Measurements from ENCODE around the gene MAP3K8. TPM values are rescaled to one million over a fixed set of nuclear protein-coding genes. Genes with fewer than 3 reads are reported as not detected.

The MAP3K8 gene
- total and polyA plus RNA-seq, 10 of the 15 experiments (the other 5 are each of a cell fraction or from before 2014, with no cell fraction given): 25.5 to 115 (median 40.2) TPM

GRCh38 chr10:30387646-30388243 is 46.2 kb upstream of the MAP3K8 start:
- Histone ChIP-seq H3K4me3 (no peak overlapping the region), H3K9me3 (replicated peaks; ENCODE audit: control insufficient read depth, insufficient read depth, low read length) (no peaks in the 10 kb centered on the region), H2AFZ (ENCODE audit: control insufficient read depth, low read depth, low read length) (no peak overlapping the region), H3K79me2 (ENCODE audit: control insufficient read depth, insufficient read depth, low read length) (no peaks in the 10 kb centered on the region), H3K27ac (ENCODE audit: control insufficient read depth, insufficient read depth) (no peak overlapping the region), H4K20me1 (ENCODE audit: control insufficient read depth, insufficient read depth) (no peaks in the 10 kb centered on the region), H3K4me2 (ENCODE audit: control insufficient read depth, insufficient read depth) (no peak overlapping the region), H3K36me3 (ENCODE audit: control insufficient read depth in 2 of 2, insufficient read depth in 2 of 2, low read length in 1 of 2) (no peaks in the 10 kb centered on the region), H3K27me3 (replicated peaks in 1 of 2; ENCODE audit: control insufficient read depth in 2 of 2, insufficient read depth in 2 of 2, low read length in 1 of 2) (no peaks in the 10 kb centered on the region), H3K4me1 (ENCODE audit: control insufficient read depth, insufficient read depth, low read length) (no peaks in the 10 kb centered on the region), H3K9ac (ENCODE audit: control insufficient read depth, insufficient read depth, low read length) (no peak overlapping the region)
- no TSS peak for BruUV-seq (replicated peaks)
- WGBS (ENCODE audit: insufficient coverage, insufficient replicate concordance, low lambda C conversion rate, missing lambda C conversion rate): 23% methylated on average over 3 of the region's 3 CpGs
- intact Hi-C loops (cut with micrococcal nuclease; ENCODE audit: unreplicated experiment) (no loop called here), in situ Hi-C loops (cut with MboI) (no loop called here)
- no peak for ATAC-seq
- FAIRE-seq: no peak
- no peak for DNase-seq (ENCODE audit: low read depth, low spot score)
- CTCF ChIA-PET: interaction anchor here (1.6 to 9.5 kb wide), 3 partner anchors 194 to 252 kb away, joined by 5 to 221 read pairs (median 7); no protein-coding TSS in a partner anchor
- POLR2A ChIA-PET: no interaction called here
- TF ChIP-seq BRCA1 (IDR thresholded peaks at IDR 0.05; ENCODE audit: low read depth, low read length) (no peak), BCL11A (IDR thresholded peaks at IDR 0.05; ENCODE audit: low read depth, low read length) (no peak), EED (IDR thresholded peaks at IDR 0.05; ENCODE audit: low read depth) (no peak), BHLHE40 (IDR thresholded peaks at IDR 0.05; ENCODE audit: borderline replicate concordance in 1 of 2, low read depth in 2 of 2, low read length in 1 of 2) (no peak)
- RAD21 ChIA-PET (ENCODE audit: unreplicated experiment): interaction anchor here (1.0 kb wide), 1 partner anchor 204 kb away, joined by 3 read pairs; no protein-coding TSS in a partner anchor
- SMC1A ChIA-PET (ENCODE audit: uncharacterized antibody, unreplicated experiment): interaction anchor here (1.2 to 2.8 kb wide), 2 partner anchors 153 to 203 kb away, joined by 3 to 14 read pairs; no protein-coding TSS in a partner anchor

GRCh38 chr10:30389543-30389942 is 44.4 kb upstream of the MAP3K8 start:
- H4K20me1 ChIP-seq (ENCODE audit: control insufficient read depth, insufficient read depth): no peaks in the 10 kb centered on the region
- 14% methylated on average over 1 of the region's 1 CpG for WGBS (ENCODE audit: insufficient coverage, insufficient replicate concordance, low lambda C conversion rate, missing lambda C conversion rate)
- DNase-seq (ENCODE audit: low read depth, low spot score) (no peak), FAIRE-seq (no peak), ATAC-seq (no peak)
- no peak overlapping the region for H3K4me2 ChIP-seq (ENCODE audit: control insufficient read depth, insufficient read depth)
- TF ChIP-seq KLF5 (IDR thresholded peaks at IDR 0.05; ENCODE audit: partially characterized antibody): no peak
- in situ Hi-C loops (cut with MboI): no loop called here
- H3K36me3 ChIP-seq (ENCODE audit: control insufficient read depth in 2 of 2, insufficient read depth in 2 of 2, low read length in 1 of 2): no peaks in the 10 kb centered on the region
- intact Hi-C loops (cut with micrococcal nuclease; ENCODE audit: unreplicated experiment): no loop called here
- H2AFZ ChIP-seq (ENCODE audit: control insufficient read depth, low read depth, low read length): no peak overlapping the region
- no peaks in the 10 kb centered on the region for H3K9me3 ChIP-seq (replicated peaks; ENCODE audit: control insufficient read depth, insufficient read depth, low read length)
- SMC1A ChIA-PET (ENCODE audit: uncharacterized antibody, unreplicated experiment): interaction anchor here (1.0 to 2.8 kb wide), 4 partner anchors 30 to 272 kb away, joined by 3 to 14 read pairs (median 4); no protein-coding TSS in a partner anchor
- CTCF ChIA-PET: interaction anchor here (0.7 to 9.5 kb wide), 9 partner anchors 12 to 250 kb away, joined by 3 to 221 read pairs (median 5); no protein-coding TSS in a partner anchor
- no peaks in the 10 kb centered on the region for H3K27me3 ChIP-seq (replicated peaks in 1 of 2; ENCODE audit: control insufficient read depth in 2 of 2, insufficient read depth in 2 of 2, low read length in 1 of 2)
- BruUV-seq (replicated peaks): no TSS peak
- H3K9ac ChIP-seq (ENCODE audit: control insufficient read depth, insufficient read depth, low read length): no peak overlapping the region
- RAD21 ChIA-PET (ENCODE audit: unreplicated experiment): interaction anchor here (7.2 kb wide), 1 partner anchor 202 kb away, joined by 59 read pairs; no protein-coding TSS in a partner anchor
- POLR2A ChIA-PET: no interaction called here
- H3K4me1 ChIP-seq (ENCODE audit: control insufficient read depth, insufficient read depth, low read length): no peaks in the 10 kb centered on the region
- no peak overlapping the region for H3K4me3 ChIP-seq
- no peak overlapping the region for H3K27ac ChIP-seq (ENCODE audit: control insufficient read depth, insufficient read depth)
- no peaks in the 10 kb centered on the region for H3K79me2 ChIP-seq (ENCODE audit: control insufficient read depth, insufficient read depth, low read length)
